SK-N-SH (cell line): ENCODE results near the gene TSSK6. TPM values are rescaled to one million over a fixed set of nuclear protein-coding genes. Genes with fewer than 3 reads are reported as not detected.

Experiments used
- CTCF ChIA-PET: fragments of 300-600, 350-600 bp; formaldehyde crosslinking; extraction: SDS; loops from one replicate; lab custom pipeline; 2021; lab: Yijun Ruan, JAX
- POLR2A ChIA-PET: fragments of 350-600 bp; sonication (Branson Sonifier 250); formaldehyde crosslinking; extraction: SDS; loops from one replicate; lab custom pipeline; 2020; ENCODE audit warnings: antibody characterized with exemption, inconsistent platforms; lab: Yijun Ruan, JAX
- DNase-seq: peaks from one replicate; pipeline ENCODE4 v3.0.0; 2012
- H2AFZ ChIP-seq: fragments of 200-600 bp; sonication (generic); 2 replicates; pipeline ENCODE4 v1.8.1; 2016; ENCODE audit warnings: antibody characterized with exemption, mild to moderate bottlenecking, low read depth
- H3F3A ChIP-seq: fragments of 200-600 bp; sonication (generic); replicated peaks from 2 replicates; pipeline ENCODE3; 2016; ENCODE audit warnings: antibody characterized with exemption, mild to moderate bottlenecking; ENCODE audit not compliant: insufficient read depth
- H3K27ac ChIP-seq, 2 experiments: fragments of 200-500 bp in 1 of 2; fragments of 200-600 bp in 1 of 2; sonication (Bioruptor generic) in 1 of 2; sonication (generic), shearing (Covaris generic) in 1 of 2; 2 replicates each; pipeline versions ENCODE4 v1.5.1 to v1.6.1; 2014 to 2016; ENCODE audit warnings: low read depth in 2 of 2, inconsistent platforms in 1 of 2, low read length in 1 of 2, mild to moderate bottlenecking in 1 of 2, mixed read lengths in 1 of 2
- H3K27me3 ChIP-seq: fragments of 200-600 bp; sonication (generic), shearing (Covaris generic); 2 replicates; pipeline ENCODE4 v1.6.1; 2016; ENCODE audit warnings: mixed run types; ENCODE audit not compliant: insufficient read depth
- H3K36me3 ChIP-seq, 2 experiments: fragments of 200-500 bp in 1 of 2; fragments of 200-600 bp in 1 of 2; sonication (Bioruptor generic) in 1 of 2; sonication (generic) in 1 of 2; replicated peaks in 1 of 2; 2 replicates each; pipeline versions ENCODE3 to v1.5.1; 2014 to 2016; ENCODE audit warnings: low read length in 1 of 2, mild to moderate bottlenecking in 1 of 2; ENCODE audit not compliant: insufficient read depth in 2 of 2, control insufficient read depth in 1 of 2
- H3K4me1 ChIP-seq, 2 experiments: fragments of 200-500 bp in 1 of 2; fragments of 200-600 bp in 1 of 2; sonication (Bioruptor generic) in 1 of 2; sonication (generic), shearing (Covaris generic) in 1 of 2; 2 replicates each; pipeline versions ENCODE4 v1.5.1 to v1.6.1; 2014 to 2016; ENCODE audit warnings: low read depth in 1 of 2, low read length in 1 of 2, mixed run types in 1 of 2; ENCODE audit not compliant: insufficient read depth in 2 of 2, control insufficient read depth in 1 of 2
- H3K4me2 ChIP-seq: fragments of 200-600 bp; sonication (generic), shearing (Covaris generic); 2 replicates; pipeline ENCODE4 v1.6.1; 2017; ENCODE audit warnings: mixed run types
- H3K4me3 ChIP-seq, 2 experiments: fragments of 200-500 bp in 1 of 2; fragments of 200-600 bp in 1 of 2; sonication (Bioruptor generic) in 1 of 2; sonication (generic), shearing (Covaris generic) in 1 of 2; 2 replicates each; pipeline versions ENCODE4 v1.5.1 to v1.8.1; 2014 to 2016; ENCODE audit warnings: low read depth in 2 of 2, inconsistent platforms in 1 of 2, low read length in 1 of 2, mild to moderate bottlenecking in 1 of 2, mixed read lengths in 1 of 2, moderate library complexity in 1 of 2
- H3K79me2 ChIP-seq: fragments of 200-600 bp; sonication (generic); 2 replicates; pipeline ENCODE4 v1.8.1; 2017; ENCODE audit warnings: mild to moderate bottlenecking; ENCODE audit not compliant: insufficient read depth
- H3K9ac ChIP-seq: fragments of 200-600 bp; sonication (generic); 2 replicates; pipeline ENCODE4 v1.6.1; 2017; ENCODE audit warnings: mixed run types
- H3K9me2 ChIP-seq: fragments of 200-600 bp; sonication (generic); 2 replicates; pipeline ENCODE4 v1.6.1; 2017; ENCODE audit warnings: mixed run types
- H3K9me3 ChIP-seq: fragments of 200-600 bp; sonication (generic); 2 replicates; pipeline ENCODE4 v1.6.1; 2017; ENCODE audit warnings: mixed run types, mild to moderate bottlenecking, moderate library complexity
- H4K20me1 ChIP-seq: fragments of 200-600 bp; sonication (generic); 2 replicates; pipeline ENCODE4 v1.6.1; 2017; ENCODE audit warnings: mild to moderate bottlenecking, mixed run types; ENCODE audit not compliant: insufficient read depth
- CTCF ChIP-seq: fragments of 200-600 bp; sonication (generic); IDR thresholded peaks from 2 replicates; pipeline ENCODE4 v1.6.1; 2017; ENCODE audit warnings: antibody characterized with exemption, mild to moderate bottlenecking, moderate library complexity
- ELF1 ChIP-seq: IDR thresholded peaks from 2 replicates; pipeline ENCODE4 v1.4.0; 2012
- EP300 ChIP-seq, 2 experiments: IDR thresholded peaks; 2 replicates each; pipeline versions ENCODE4 v1.4.0 to v1.6.1; 2012; ENCODE audit warnings: borderline replicate concordance in 1 of 2, low read depth in 1 of 2, low read length in 1 of 2
- FOSL2 ChIP-seq: IDR thresholded peaks from 2 replicates; pipeline ENCODE4 v1.4.0; 2012; ENCODE audit warnings: low read depth, mild to moderate bottlenecking, moderate library complexity, borderline replicate concordance
- FOXJ3 ChIP-seq: sonication (generic); formaldehyde crosslinking; IDR thresholded peaks from 2 replicates; pipeline ENCODE4 v1.5.1; 2020; ENCODE audit warnings: mild to moderate bottlenecking, missing genetic modification reagents
- MAX ChIP-seq: IDR thresholded peaks from 2 replicates; pipeline ENCODE4 v1.4.0; 2012; ENCODE audit warnings: low read depth
- POLR2AphosphoS5 ChIP-seq: IDR thresholded peaks from 2 replicates; pipeline ENCODE4 v1.6.1; 2012; ENCODE audit warnings: low read depth, low read length
- RAD21 ChIP-seq: IDR thresholded peaks from 2 replicates; pipeline ENCODE4 v1.6.1; 2012; ENCODE audit warnings: mild to moderate bottlenecking, low read length
- REST ChIP-seq: IDR thresholded peaks from 2 replicates; pipeline ENCODE4 v1.6.1; 2012; ENCODE audit warnings: mild to moderate bottlenecking, low read depth, low read length, moderate library complexity
- RFX5 ChIP-seq: IDR thresholded peaks from 2 replicates; pipeline ENCODE4 v1.6.1; 2012; ENCODE audit warnings: mild to moderate bottlenecking, improper control_type of control experiment, low read length
- SIN3A ChIP-seq: IDR thresholded peaks from 2 replicates; pipeline ENCODE4 v1.6.1; 2012; ENCODE audit warnings: low read depth, mild to moderate bottlenecking, low read length, moderate library complexity, borderline replicate concordance
- WGBS: methylation state at CpG from one replicate; pipeline ENCODE4 v1.1.6; 2017; ENCODE audit warnings: low lambda C conversion rate; 5-methylcytosine and 5-hydroxymethylcytosine counted together
- polyA plus RNA-seq, 3 experiments: library from polyadenylated mRNA; depleted of rRNA; stranded (reverse); fragments of >200 nt; gene quantifications; 2 replicates each; pipeline ENCODE4 v1.2.3, GENCODE V29; 2012

Gene TSSK6
- polyA plus RNA-seq, 1 of the 3 experiments (the other 2 are of a cell fraction), result 3.1 TPM

GRCh38 chr19:19504754-19505668 is 10.3 kb downstream of the TSSK6 start:
- Histone ChIP-seq H3K4me2 (no peak overlapping the region), H3K4me1 (no peaks in the 10 kb centered on the region), H3K36me3 (peaks cover 14 to 64% of the 10 kb centered on the region in 2 experiments), H3K27ac (no peak overlapping the region), H3K27me3 (no peaks in the 10 kb centered on the region), H3K9ac (no peak overlapping the region), H3K9me3 (no peaks in the 10 kb centered on the region), H4K20me1 (no peaks in the 10 kb centered on the region), H3K79me2 (no peaks in the 10 kb centered on the region), H2AFZ (no peak overlapping the region), H3K9me2 (no peaks in the 10 kb centered on the region), H3K4me3 (no peak overlapping the region), H3F3A (no peaks in the 10 kb centered on the region)
- no peak for DNase-seq
- 91% methylated on average over 14 of the region's 23 CpGs for WGBS
- CTCF ChIA-PET, result interaction anchor here (0.9 to 1.7 kb wide), 2 partner anchors 12 to 15 kb away, joined by 3 to 9 read pairs; no protein-coding TSS in a partner anchor
- POLR2A ChIA-PET, result interaction anchor here (1.3 kb wide), 1 partner anchor 11 kb away, joined by 5 read pairs; the partner anchor contains the start of gene NDUFA13
- TF ChIP-seq RFX5, result no peak
- no peak for TF ChIP-seq EP300 (IDR thresholded peaks at IDR 0.05; ENCODE audit: borderline replicate concordance in 1 of 2, low read depth in 1 of 2, low read length in 1 of 2)
- TF ChIP-seq RAD21, result no peak
- TF ChIP-seq ELF1, result no peak
- TF ChIP-seq POLR2AphosphoS5, result no peak
- no peak for TF ChIP-seq REST
- no peak for TF ChIP-seq SIN3A
- TF ChIP-seq FOSL2, result no peak
- TF ChIP-seq CTCF, result no peak
- TF ChIP-seq FOXJ3 (CRISPR knock-in tag), result no peak
- TF ChIP-seq MAX, result no peak
